Fibroblast of lung (primary cell): ENCODE results near the gene OS9.

ENCODE experiments used
- EZH2 ChIP-seq: IDR thresholded peaks from 2 replicates; pipeline ENCODE4 v1.5.1; 2012; ENCODE audit warnings: low read length, control low read depth, mild to moderate bottlenecking; ENCODE audit errors: missing control alignments
- TF ChIP-seq, protein P1 (sequence below), 2 donors: IDR thresholded peaks in 1 of 2; conservative IDR thresholded peaks in 1 of 2; 1 replicate in 1 of 2; 2 replicates in 1 of 2; pipeline ENCODE4 v1.5.1; 2011 to 2012; ENCODE audit warnings: low read length in 2 of 2, control low read depth in 1 of 2, inconsistent platforms in 1 of 2, low read depth in 1 of 2, mild to moderate bottlenecking in 1 of 2

GRCh38 chr12:57767876-57768275, 73.9 kb downstream of the OS9 start:
- TF ChIP-seq, protein P1, sequence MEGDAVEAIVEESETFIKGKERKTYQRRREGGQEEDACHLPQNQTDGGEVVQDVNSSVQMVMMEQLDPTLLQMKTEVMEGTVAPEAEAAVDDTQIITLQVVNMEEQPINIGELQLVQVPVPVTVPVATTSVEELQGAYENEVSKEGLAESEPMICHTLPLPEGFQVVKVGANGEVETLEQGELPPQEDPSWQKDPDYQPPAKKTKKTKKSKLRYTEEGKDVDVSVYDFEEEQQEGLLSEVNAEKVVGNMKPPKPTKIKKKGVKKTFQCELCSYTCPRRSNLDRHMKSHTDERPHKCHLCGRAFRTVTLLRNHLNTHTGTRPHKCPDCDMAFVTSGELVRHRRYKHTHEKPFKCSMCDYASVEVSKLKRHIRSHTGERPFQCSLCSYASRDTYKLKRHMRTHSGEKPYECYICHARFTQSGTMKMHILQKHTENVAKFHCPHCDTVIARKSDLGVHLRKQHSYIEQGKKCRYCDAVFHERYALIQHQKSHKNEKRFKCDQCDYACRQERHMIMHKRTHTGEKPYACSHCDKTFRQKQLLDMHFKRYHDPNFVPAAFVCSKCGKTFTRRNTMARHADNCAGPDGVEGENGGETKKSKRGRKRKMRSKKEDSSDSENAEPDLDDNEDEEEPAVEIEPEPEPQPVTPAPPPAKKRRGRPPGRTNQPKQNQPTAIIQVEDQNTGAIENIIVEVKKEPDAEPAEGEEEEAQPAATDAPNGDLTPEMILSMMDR (conservative IDR thresholded peaks at IDR 0.05 in 1 of 2, IDR thresholded peaks at IDR 0.05 in 1 of 2; ENCODE audit: low read depth in 1 of 2, low read length in 2 of 2) = no peak
- TF ChIP-seq EZH2 = no peak
